TTC549 (cell line): Measurements from ENCODE around the gene SNRPD2.
A peak's percentile ranks its signal among the peaks of the same experiment; 100 is the strongest.
"Not testable (repeated sequence)": the region's sequence is repeated elsewhere in the genome, so short reads cannot be mapped to it uniquely, and the experiment has no call there.

ENCODE experiments used
- FAIRE-seq: peaks from 2 replicates; lab custom pipeline; 2012; peaks lifted over from hg19 to GRCh38; lab: Jason Lieb, UNC

SNRPD2 gene

GRCh38 chr19:45691516-45692186 is at the start of gene SNRPD2:
SNRPD2 (minus strand) TSS chr19:45691953; CDS start chr19:45691888, 65 bp downstream.
- FAIRE-seq = no peak

GRCh38 chr19:45739498-45740439 is 48.0 kb upstream of the SNRPD2 start:
- FAIRE-seq = no peak

GRCh38 chr19:45733160-45733810 is 41.5 kb upstream of the SNRPD2 start, which contains the start of gene MEIOSIN:
MEIOSIN (plus strand) TSS chr19:45733439; CDS start chr19:45735377, 1,938 bp downstream.
- FAIRE-seq = no peak

GRCh38 chr19:45730368-45731288 is 38.9 kb upstream of the SNRPD2 start, which contains the start of gene FBXO46:
FBXO46 (minus strand) TSS chr19:45730896; CDS start chr19:45713495, 17,401 bp downstream.
- peak; percentile 95 for FAIRE-seq

GRCh38 chr19:45729800-45730290 is 38.1 kb upstream of the SNRPD2 start:
- FAIRE-seq = no peak

- not testable (repeated sequence) for FAIRE-seq
These were observed 36.9 kb upstream of the SNRPD2 start for GRCh38 chr19:45728683-45729082.

GRCh38 chr19:45720065-45720464 is 28.3 kb upstream of the SNRPD2 start:
- FAIRE-seq = not testable (repeated sequence)

GRCh38 chr19:45717983-45718650 is 26.4 kb upstream of the SNRPD2 start:
- FAIRE-seq = no peak

- FAIRE-seq = peak; percentile 96
These were observed 25.6 kb upstream of the SNRPD2 start for GRCh38 chr19:45717131-45717982.

- no peak for FAIRE-seq
These were observed 24.8 kb upstream of the SNRPD2 start for GRCh38 chr19:45716359-45717130.

GRCh38 chr19:45715139-45715538 is 23.4 kb upstream of the SNRPD2 start:
- FAIRE-seq = no peak

GRCh38 chr19:45713141-45713540 is 21.4 kb upstream of the SNRPD2 start:
- no peak for FAIRE-seq

GRCh38 chr19:45712699-45713067 is 20.9 kb upstream of the SNRPD2 start:
- no peak for FAIRE-seq

- no peak for FAIRE-seq
These were observed 20.3 kb upstream of the SNRPD2 start for GRCh38 chr19:45711851-45712698.

GRCh38 chr19:45710356-45711130 is 18.8 kb upstream of the SNRPD2 start:
- no peak for FAIRE-seq

- FAIRE-seq = no peak
These were observed 14.1 kb upstream of the SNRPD2 start for GRCh38 chr19:45705710-45706415.

GRCh38 chr19:45705115-45705514 is 13.4 kb upstream of the SNRPD2 start:
- FAIRE-seq = no peak
